ENCODE measurements around the gene SNX15. TPM values are rescaled to one million over a fixed set of nuclear protein-coding genes. Genes with fewer than 3 reads are reported as not detected.

Gene SNX15
- total RNA-seq, 1 donor from 2014 or later, result 10.7 TPM

- DNase-seq (ENCODE audit: low read depth in 2 of 2), result peak; percentile 97 to 98
Measured at GRCh38 chr11:65083834-65084597, 56.8 kb downstream of the SNX15 start, which contains the start of the genes CDCA5 and ZFPL1. Gene CDCA5, minus strand, starts transcription at chr11:65084040. Its CDS starts 62 bp downstream, at chr11:65083978. Gene ZFPL1, plus strand, starts transcription at chr11:65084222. Its CDS starts 477 bp downstream, at chr11:65084699.

DNA sequence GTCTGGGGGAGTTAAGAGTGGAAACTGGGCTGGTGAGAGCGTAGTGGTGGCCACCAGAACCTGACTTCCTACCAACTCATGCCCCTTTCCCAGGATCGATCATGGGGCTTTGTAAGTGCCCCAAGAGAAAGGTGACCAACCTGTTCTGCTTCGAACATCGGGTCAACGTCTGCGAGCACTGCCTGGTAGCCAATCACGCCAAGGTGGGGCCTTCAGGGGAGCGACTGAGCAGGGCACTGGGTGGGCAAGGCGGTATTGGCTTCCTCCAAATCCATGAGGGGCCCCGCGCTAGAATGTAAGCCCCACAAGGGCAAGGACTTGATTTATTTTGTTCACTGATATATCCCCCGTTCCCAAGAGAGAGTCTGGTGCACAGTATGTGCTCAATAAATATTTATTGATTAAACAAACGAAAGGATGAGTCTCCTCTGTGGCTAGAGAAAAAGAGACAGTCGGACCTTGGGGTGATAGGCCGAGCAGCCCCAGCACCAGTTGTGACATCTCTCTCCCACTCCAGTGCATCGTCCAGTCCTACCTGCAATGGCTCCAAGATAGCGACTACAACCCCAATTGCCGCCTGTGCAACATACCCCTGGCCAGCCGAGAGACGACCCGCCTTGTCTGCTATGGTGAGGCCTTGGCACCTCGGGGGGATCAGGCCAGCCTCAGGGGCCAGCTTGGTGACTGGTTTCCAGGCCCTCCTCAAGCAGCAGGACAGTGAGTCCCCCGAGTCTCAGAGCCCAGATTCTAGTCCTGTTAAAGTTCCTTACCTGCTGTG, 57.5 kb downstream of the SNX15 start:
- DNase-seq (ENCODE audit: low read depth in 2 of 2), result no peak

DNA sequence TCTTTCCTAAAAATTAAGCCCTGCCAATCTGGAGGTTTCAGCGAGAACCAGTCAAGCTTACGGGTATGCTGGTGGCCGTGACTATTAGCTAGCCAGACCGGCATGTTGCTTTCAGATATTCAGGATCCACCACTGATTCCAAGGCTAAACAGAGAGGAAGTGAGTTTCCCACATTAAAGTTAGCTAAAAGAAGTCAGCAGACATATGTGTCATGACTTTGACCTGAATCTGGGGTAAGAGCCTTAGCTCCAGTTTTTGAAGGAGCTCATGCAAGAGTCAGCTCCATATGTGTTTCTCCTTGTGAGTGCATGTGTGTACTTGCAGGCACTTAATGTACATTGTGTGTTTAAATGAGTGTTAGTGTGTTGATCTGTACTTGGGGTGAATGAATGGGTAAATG, 58.2 kb downstream of the SNX15 start:
- DNase-seq (ENCODE audit: low read depth in 2 of 2), result no peak

DNA sequence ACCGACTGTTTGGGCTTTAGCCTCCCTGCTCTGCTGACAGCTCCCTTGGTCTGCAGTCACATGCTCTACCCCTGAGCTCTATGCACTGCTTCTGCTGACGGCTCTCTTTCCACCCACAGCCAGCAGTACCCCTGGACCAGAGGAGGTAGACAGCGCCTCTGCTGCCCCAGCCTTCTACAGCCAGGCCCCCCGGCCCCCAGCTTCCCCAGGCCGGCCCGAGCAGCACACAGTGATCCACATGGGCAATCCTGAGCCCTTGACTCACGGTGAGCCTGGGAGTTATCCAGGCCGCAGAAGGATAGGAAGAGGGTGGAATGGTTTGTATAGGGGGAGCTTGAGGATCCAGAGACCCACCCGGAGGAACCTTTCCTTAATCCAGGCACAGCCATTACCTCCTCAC, 59.6 kb downstream of the SNX15 start:
- DNase-seq (ENCODE audit: low read depth in 2 of 2), result no peak

DNA sequence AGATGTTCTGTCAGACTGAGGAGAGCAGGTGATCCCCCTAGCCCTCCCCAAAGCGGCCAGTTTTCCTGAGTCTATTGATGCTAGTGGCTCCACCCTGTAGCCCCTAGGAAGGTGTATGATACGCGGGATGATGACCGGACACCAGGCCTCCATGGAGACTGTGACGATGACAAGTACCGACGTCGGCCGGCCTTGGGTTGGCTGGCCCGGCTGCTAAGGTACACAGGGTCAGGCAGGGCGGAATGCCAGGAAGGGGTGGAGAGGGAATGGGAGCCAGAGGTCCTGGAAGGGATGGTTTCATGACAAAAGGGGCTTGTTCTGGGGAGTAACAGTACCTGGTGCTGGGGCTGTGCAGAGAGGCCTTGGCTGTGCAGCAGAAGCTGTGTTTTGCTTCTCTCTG, 60.0 kb downstream of the SNX15 start:
- DNase-seq (ENCODE audit: low read depth in 2 of 2), result no peak

GRCh38 chr11:65087827-65088226, 60.6 kb downstream of the SNX15 start:
- DNase-seq (ENCODE audit: low read depth in 2 of 2), result no peak

- DNase-seq (ENCODE audit: low read depth in 2 of 2), result no peak
Measured at GRCh38 chr11:65089621-65090020, 62.4 kb downstream of the SNX15 start.

Other genes starting within 250 kb of the SNX15 start
- 43.6 and 63.7 TPM in 2 replicates for gene SF1, start 248.9 kb upstream of the SNX15 start, total RNA-seq
- 34.9 and 51.0 TPM in 2 replicates for gene MAP4K2, start 224.2 kb upstream of the SNX15 start, total RNA-seq
- gene MEN1, start 216.9 kb upstream of the SNX15 start, total RNA-seq, result 10.5 and 12.5 TPM in 2 replicates
- gene CDC42BPG, start 182.8 kb upstream of the SNX15 start, total RNA-seq, result 0.22 and 0.79 TPM in 2 replicates
- 27.6 and 33.6 TPM in 2 replicates for gene EHD1, start 148.8 kb upstream of the SNX15 start, total RNA-seq
- gene ATG2A, start 110.2 kb upstream of the SNX15 start, total RNA-seq, result 7.6 and 12.1 TPM in 2 replicates
- 5.0 and 11.5 TPM in 2 replicates for gene PPP2R5B, start 102.8 kb upstream of the SNX15 start, total RNA-seq
- not detected in 2 replicates for gene GPHA2, start 91.5 kb upstream of the SNX15 start, total RNA-seq
- gene MAJIN, start 55.3 kb upstream of the SNX15 start, total RNA-seq, result not detected in 2 replicates
- gene BATF2, start 30.5 kb upstream of the SNX15 start, total RNA-seq, result 0.20 and 0.44 TPM in 2 replicates
- 95.2 and 145 TPM in 2 replicates for gene ARL2, start 13.3 kb upstream of the SNX15 start, total RNA-seq
- 6.8 and 7.5 TPM in 2 replicates for gene SAC3D1, start 13.8 kb downstream of the SNX15 start, total RNA-seq
- gene NAALADL1, start 31.1 kb downstream of the SNX15 start, total RNA-seq, result 9.8 and 12.3 TPM in 2 replicates
- gene CDCA5, start 56.6 kb downstream of the SNX15 start, total RNA-seq, result 2.0 and 3.9 TPM in 2 replicates
- gene ZFPL1, start 56.8 kb downstream of the SNX15 start, total RNA-seq, result 20.5 and 24.0 TPM in 2 replicates
- gene VPS51, start 68.8 kb downstream of the SNX15 start, total RNA-seq, result 154 and 265 TPM in 2 replicates
- 15.3 and 21.4 TPM in 2 replicates for gene TM7SF2, start 84.4 kb downstream of the SNX15 start, total RNA-seq
- 4.6 and 9.7 TPM in 2 replicates for gene ZNHIT2, start 90.3 kb downstream of the SNX15 start, total RNA-seq
- 355 and 442 TPM in 2 replicates for gene FAU, start 94.7 kb downstream of the SNX15 start, total RNA-seq
- 39.2 and 41.3 TPM in 2 replicates for gene MRPL49, start 94.9 kb downstream of the SNX15 start, total RNA-seq
- 4.1 and 10.1 TPM in 2 replicates for gene SYVN1, start 107.1 kb downstream of the SNX15 start, total RNA-seq
- gene SPDYC, start 142.8 kb downstream of the SNX15 start, total RNA-seq, result not detected in 2 replicates
- gene CAPN1, start 154.5 kb downstream of the SNX15 start, total RNA-seq, result 60.9 and 80.2 TPM in 2 replicates
- 1.8 and 3.5 TPM in 2 replicates for gene POLA2, start 234.5 kb downstream of the SNX15 start, total RNA-seq